ENCODE measurements around the gene PBX3.

- TF ChIP-seq FOXP4 (CRISPR knock-in tag; IDR thresholded peaks at IDR 0.05; ENCODE audit: borderline replicate concordance) (no peak), YY1 (IDR thresholded peaks at IDR 0.05; ENCODE audit: borderline replicate concordance in 1 of 3, control insufficient read depth in 1 of 3, extremely low read depth in 1 of 3, insufficient read depth in 3 of 3, insufficient read length in 1 of 3, insufficient replicate concordance in 2 of 3, low read depth in 1 of 3, low read length in 2 of 3) (no peak), RCOR1 (IDR thresholded peaks at IDR 0.05; ENCODE audit: borderline replicate concordance in 1 of 2, low read depth in 2 of 2, low read length in 2 of 2) (no peak), SMAD2 (IDR thresholded peaks at IDR 0.05; ENCODE audit: low read depth, low read length) (no peak), GTF2F1 (IDR thresholded peaks at IDR 0.05; ENCODE audit: low read depth, low read length) (no peak), NCOA6 (IDR thresholded peaks at IDR 0.05) (no peak), KLF16 (IDR thresholded peaks at IDR 0.05) (no peak), CTCF (IDR thresholded peaks at IDR 0.05 in 2 of 3, conservative IDR thresholded peaks at IDR 0.05 in 1 of 3; ENCODE audit: insufficient read depth in 2 of 3, low read depth in 1 of 3, low read length in 3 of 3) (no peak), BHLHE40 (IDR thresholded peaks at IDR 0.05; ENCODE audit: low read length) (no peak), ELF1 (tag; IDR thresholded peaks at IDR 0.05) (no peak), ZNF274 (IDR thresholded peaks at IDR 0.05; ENCODE audit: borderline replicate concordance, low read depth, low read length) (no peak)
Observed at GRCh38 chr9:125772740-125773139, 25.6 kb downstream of the PBX3 start.
